PC-3 (cell line): ENCODE results near the gene IL18BP. TPM values are rescaled to one million over a fixed set of nuclear protein-coding genes. Genes with fewer than 3 reads are reported as not detected.

Source experiments
- ATAC-seq: fragments of 200-7000 bp; cut with Tn5 transposase; 2 replicates; pipeline ENCODE4 v1.9.1; 2020; ENCODE audit warnings: mild to moderate bottlenecking, moderate library complexity
- BruUV-seq: library from RNA; stranded (reverse); fragments of 400-500 nt; replicated peaks from 2 replicates; lab custom pipeline; 2021; lab: Mats Ljungman, UMichigan
- CTCF ChIA-PET: fragments of 300-600 bp; sonication (Branson Sonifier 250); formaldehyde crosslinking; loops from one replicate; lab custom pipeline; 2022; ENCODE audit warnings: antibody characterized with exemption; lab: Charles Lee
- POLR2A ChIA-PET: fragments of 300-600 bp; sonication (Branson Sonifier 250); formaldehyde crosslinking; loops from one replicate; lab custom pipeline; 2022; ENCODE audit warnings: antibody characterized with exemption; ENCODE audit not compliant: unreplicated experiment; lab: Charles Lee
- DNase-seq: peaks from one replicate; pipeline ENCODE4 v3.0.0-alpha.2; 2015
- H2AFZ ChIP-seq: fragments of 300-600 bp; sonication (generic); 2 replicates; pipeline ENCODE4 v1.6.0; 2016; ENCODE audit warnings: antibody characterized with exemption, low read length
- H3F3A ChIP-seq: fragments of 300-600 bp; sonication (generic); one replicate; pipeline ENCODE4 v1.6.0; 2017; ENCODE audit warnings: antibody characterized with exemption, low read length, control low read depth, mild to moderate bottlenecking; ENCODE audit not compliant: unreplicated experiment
- H3K27ac ChIP-seq: fragments of 300-600 bp; sonication (generic); 2 replicates; pipeline ENCODE4 v1.5.1; 2016; ENCODE audit warnings: mild to moderate bottlenecking, low read length
- H3K27me3 ChIP-seq: fragments of 300-600 bp; sonication (generic); 2 replicates; pipeline ENCODE4 v1.6.1; 2016; ENCODE audit warnings: low read length, mixed read lengths
- H3K36me3 ChIP-seq: fragments of 300-600 bp; sonication (generic); 2 replicates; pipeline ENCODE4 v1.6.1; 2016; ENCODE audit warnings: low read depth, mixed run types, low read length, mixed read lengths
- H3K4me1 ChIP-seq: fragments of 300-600 bp; sonication (generic); 2 replicates; pipeline ENCODE4 v1.5.1; 2016; ENCODE audit warnings: low read length; ENCODE audit not compliant: insufficient read depth
- H3K4me2 ChIP-seq: fragments of 300-600 bp; sonication (generic); 2 replicates; pipeline ENCODE4 v1.6.0; 2016; ENCODE audit warnings: low read length
- H3K4me3 ChIP-seq: fragments of 300-600 bp; sonication (generic); 2 replicates; pipeline ENCODE4 v1.5.1; 2016; ENCODE audit warnings: mild to moderate bottlenecking, low read length, mixed read lengths
- H3K79me2 ChIP-seq: fragments of 300-600 bp; sonication (generic); 2 replicates; pipeline ENCODE4 v1.6.1; 2017; ENCODE audit warnings: low read length, mixed read lengths
- H3K9ac ChIP-seq: fragments of 300-600 bp; sonication (generic); 2 replicates; pipeline ENCODE4 v1.6.0; 2016; ENCODE audit warnings: mild to moderate bottlenecking, low read length
- H3K9me2 ChIP-seq: fragments of 300-600 bp; sonication (generic); replicated peaks from 2 replicates; pipeline ENCODE4 v1.6.1; 2016; ENCODE audit warnings: mixed run types, low read length, mixed read lengths
- H3K9me3 ChIP-seq: fragments of 300-600 bp; sonication (generic); 2 replicates; pipeline ENCODE4 v1.6.1; 2016; ENCODE audit warnings: low read length, mixed read lengths
- H4K20me1 ChIP-seq: fragments of 300-600 bp; sonication (generic); 2 replicates; pipeline ENCODE4 v1.6.1; 2016; ENCODE audit warnings: low read length, mixed read lengths
- EZH2 ChIP-seq: fragments of 300-600 bp; sonication (generic); IDR thresholded peaks from one replicate; pipeline ENCODE4 v1.6.1; 2017; ENCODE audit warnings: antibody characterized with exemption, mild to moderate bottlenecking, low read length; ENCODE audit not compliant: unreplicated experiment
- EZH2phosphoT487 ChIP-seq: fragments of 300-600 bp; sonication (generic); IDR thresholded peaks from 2 replicates; pipeline ENCODE4 v1.6.1; 2018; ENCODE audit warnings: mild to moderate bottlenecking, antibody characterized with exemption, low read length, borderline replicate concordance
- intact Hi-C: fragments of 100-400 bp; cut with micrococcal nuclease; formaldehyde crosslinking; loops from 2 replicates; pipeline ENCODE4 v1.9.0; 2023
- total RNA-seq: library from RNA; depleted of rRNA; stranded (reverse); fragments of >200 nt; gene quantifications from 2 replicates; pipeline ENCODE4 v1.2.3, GENCODE V29; 2014
- TF ChIP-seq, protein P1 (sequence below): fragments of 300-600 bp; sonication (generic); conservative IDR thresholded peaks from 2 replicates; pipeline ENCODE4 v1.5.1; 2017; ENCODE audit warnings: antibody characterized with exemption, low read depth, mild to moderate bottlenecking, low read length

The IL18BP gene
- total RNA-seq, 1 experiment from 2014 or later: 7.2 TPM

DNA sequence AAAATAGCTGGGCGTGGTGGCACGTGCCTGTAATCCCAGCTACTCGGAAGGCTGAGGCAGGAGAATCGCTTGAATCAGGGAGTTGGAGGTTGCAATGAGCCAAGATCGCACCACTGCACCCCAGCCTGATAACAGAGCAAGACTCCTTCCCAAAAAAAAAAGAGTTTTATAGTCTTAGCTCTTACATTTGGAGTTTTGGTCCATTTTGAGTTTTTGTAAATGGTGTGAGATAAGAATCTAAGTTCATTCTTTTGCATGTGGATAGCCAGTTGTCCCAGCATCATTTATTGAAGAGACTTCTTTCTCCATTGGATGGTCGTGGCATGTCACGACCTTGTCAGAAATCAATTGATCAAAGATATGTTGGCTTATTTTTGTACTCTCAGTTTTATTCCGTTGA, 35.2 kb upstream of the IL18BP start:
- Histone ChIP-seq H3K9ac (no peak overlapping the region), H4K20me1 (no peaks in the 10 kb centered on the region), H3K9me2 (no peaks in the 10 kb centered on the region), H3K4me1 (peaks cover 12% of the 10 kb centered on the region), H3K27ac (no peak overlapping the region), H3K4me2 (no peak overlapping the region), H3K4me3 (no peak overlapping the region), H3K27me3 (no peaks in the 10 kb centered on the region), H2AFZ (no peak overlapping the region), H3K9me3 (no peaks in the 10 kb centered on the region), H3F3A (no peaks in the 10 kb centered on the region), H3K79me2 (peaks cover 6% of the 10 kb centered on the region; the same call in 1 of the 2 replicates), H3K36me3 (peaks cover 30% of the 10 kb centered on the region)
- ChIA-PET CTCF (no interaction called here), POLR2A (no interaction called here)
- no TSS peak for BruUV-seq
- TF ChIP-seq EZH2phosphoT487: no peak
- TF ChIP-seq EZH2: no peak
- TF ChIP-seq, protein P1, sequence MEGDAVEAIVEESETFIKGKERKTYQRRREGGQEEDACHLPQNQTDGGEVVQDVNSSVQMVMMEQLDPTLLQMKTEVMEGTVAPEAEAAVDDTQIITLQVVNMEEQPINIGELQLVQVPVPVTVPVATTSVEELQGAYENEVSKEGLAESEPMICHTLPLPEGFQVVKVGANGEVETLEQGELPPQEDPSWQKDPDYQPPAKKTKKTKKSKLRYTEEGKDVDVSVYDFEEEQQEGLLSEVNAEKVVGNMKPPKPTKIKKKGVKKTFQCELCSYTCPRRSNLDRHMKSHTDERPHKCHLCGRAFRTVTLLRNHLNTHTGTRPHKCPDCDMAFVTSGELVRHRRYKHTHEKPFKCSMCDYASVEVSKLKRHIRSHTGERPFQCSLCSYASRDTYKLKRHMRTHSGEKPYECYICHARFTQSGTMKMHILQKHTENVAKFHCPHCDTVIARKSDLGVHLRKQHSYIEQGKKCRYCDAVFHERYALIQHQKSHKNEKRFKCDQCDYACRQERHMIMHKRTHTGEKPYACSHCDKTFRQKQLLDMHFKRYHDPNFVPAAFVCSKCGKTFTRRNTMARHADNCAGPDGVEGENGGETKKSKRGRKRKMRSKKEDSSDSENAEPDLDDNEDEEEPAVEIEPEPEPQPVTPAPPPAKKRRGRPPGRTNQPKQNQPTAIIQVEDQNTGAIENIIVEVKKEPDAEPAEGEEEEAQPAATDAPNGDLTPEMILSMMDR: no peak
- ATAC-seq (no peak), DNase-seq (no peak)
- intact Hi-C loops: no loop called here

DNA sequence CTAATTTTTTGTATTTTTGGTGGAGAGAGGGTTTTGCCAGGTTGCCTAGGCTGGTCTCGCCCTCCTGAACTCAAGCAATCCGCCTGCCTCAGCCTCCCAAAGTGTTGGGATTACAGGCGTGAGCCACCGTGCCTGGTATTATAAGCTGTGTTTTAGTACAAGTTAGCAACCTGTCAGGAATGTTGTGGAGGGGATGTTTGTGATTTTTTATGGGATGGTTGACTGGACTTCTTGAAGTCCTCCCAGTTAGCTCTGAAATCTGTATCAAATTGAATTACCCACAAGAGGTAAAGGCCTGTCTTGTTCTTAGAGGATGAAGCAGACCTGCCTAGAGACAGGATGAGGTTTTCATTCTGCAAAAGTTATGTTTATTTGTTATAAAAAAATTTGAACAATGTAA, 34.1 kb upstream of the IL18BP start:
- DNase-seq: no peak
- no peak overlapping the region for H2AFZ ChIP-seq
- H3K9me3 ChIP-seq: no peaks in the 10 kb centered on the region
- H3K4me2 ChIP-seq: no peak overlapping the region
- no peak for TF ChIP-seq EZH2
- TF ChIP-seq, protein P1: no peak
- TF ChIP-seq EZH2phosphoT487: no peak
- peaks cover 37% of the 10 kb centered on the region for H3K36me3 ChIP-seq
- H3K4me1 ChIP-seq: peaks cover 12% of the 10 kb centered on the region
- ChIA-PET POLR2A (interaction anchor here (0.6 kb wide), 1 partner anchor 35 kb away, joined by 3 read pairs; no protein-coding TSS in a partner anchor), CTCF (interaction anchor here (1.1 kb wide), 1 partner anchor 19 kb away, joined by 4 read pairs; no protein-coding TSS in a partner anchor)
- H3K27me3 ChIP-seq: no peaks in the 10 kb centered on the region
- H3K27ac ChIP-seq: no peak overlapping the region
- H3F3A ChIP-seq: no peaks in the 10 kb centered on the region
- peaks cover 6% of the 10 kb centered on the region; the same call in 1 of the 2 replicates for H3K79me2 ChIP-seq
- intact Hi-C loops: no loop called here
- BruUV-seq: no TSS peak
- ATAC-seq: peak; percentile 29
- no peak overlapping the region for H3K4me3 ChIP-seq
- H3K9me2 ChIP-seq: no peaks in the 10 kb centered on the region
- H4K20me1 ChIP-seq: no peaks in the 10 kb centered on the region
- no peak overlapping the region for H3K9ac ChIP-seq

DNA sequence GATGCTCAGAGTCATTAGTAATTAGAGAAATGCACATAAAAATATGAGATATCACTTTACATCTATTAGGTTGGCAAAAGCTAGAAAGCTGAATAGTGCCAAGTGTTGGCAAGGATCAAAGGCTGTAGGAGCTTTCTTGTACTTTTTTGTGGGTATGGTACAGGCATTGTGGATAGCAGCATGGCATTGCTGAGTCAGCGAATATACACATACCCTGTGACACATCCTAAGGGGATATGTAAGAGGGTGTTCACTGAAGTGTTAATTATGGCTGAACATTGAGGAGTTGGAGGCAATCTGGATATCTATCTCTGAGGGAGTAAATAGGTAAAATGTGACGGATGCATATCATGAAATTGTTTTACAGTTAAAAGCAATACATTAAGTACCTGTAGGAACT, 27.0 kb upstream of the IL18BP start:
- intact Hi-C loops: no loop called here

More for the DNA sequence above, 27.0 kb upstream of the IL18BP start:
- no peaks in the 10 kb centered on the region for H4K20me1 ChIP-seq
- no peak for DNase-seq
- no peaks in the 10 kb centered on the region for H3K27me3 ChIP-seq
- no peaks in the 10 kb centered on the region for H3K9me3 ChIP-seq
- no peak overlapping the region for H3K9ac ChIP-seq
- no peak for TF ChIP-seq EZH2phosphoT487
- TF ChIP-seq, protein P1: no peak
- no peak for TF ChIP-seq EZH2
- ChIA-PET POLR2A (no interaction called here), CTCF (no interaction called here)
- no peaks in the 10 kb centered on the region for H3K9me2 ChIP-seq
- H3K36me3 ChIP-seq: peaks cover 27% of the 10 kb centered on the region
- no peaks in the 10 kb centered on the region for H3K4me1 ChIP-seq
- no peak overlapping the region for H3K4me2 ChIP-seq
- no peak overlapping the region for H2AFZ ChIP-seq
- no peak overlapping the region for H3K27ac ChIP-seq
- no TSS peak for BruUV-seq
- no peaks in the 10 kb centered on the region for H3K79me2 ChIP-seq
- no peak overlapping the region for H3K4me3 ChIP-seq
- H3F3A ChIP-seq: no peaks in the 10 kb centered on the region
- no peak for ATAC-seq
